Kidney capillary endothelial cell (primary cell): Measurements from ENCODE around the gene CCBE1.

ENCODE experiments used
- DNase-seq: peaks from one replicate; pipeline ENCODE4 v3.0.0-alpha.2; 2018; ENCODE audit warnings: low spot score

CCBE1 gene

GRCh38 chr18:59569390-59569791, 127.8 kb downstream of the CCBE1 start:
- no peak for DNase-seq

DNA sequence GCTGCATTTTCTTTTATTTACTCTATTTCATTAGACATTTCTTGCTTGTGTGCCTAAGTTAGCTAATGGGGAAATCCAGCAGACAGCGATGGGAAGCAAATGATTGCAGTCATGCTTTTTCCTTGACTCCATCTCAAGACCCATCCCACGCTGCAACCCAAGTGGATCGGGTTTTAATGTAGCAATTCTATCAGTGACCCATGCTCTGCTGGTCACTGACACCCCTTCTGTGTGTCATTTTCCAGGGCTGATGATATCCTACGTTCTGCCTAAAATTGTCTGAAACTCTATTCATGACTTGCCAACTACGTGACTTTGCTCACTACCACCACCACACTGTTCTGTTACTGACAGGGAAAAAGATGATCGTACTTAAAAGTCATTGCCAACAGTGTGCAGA, 129.8 kb downstream of the CCBE1 start:
- DNase-seq: no peak

- DNase-seq: no peak
These were observed 130.7 kb downstream of the CCBE1 start for GRCh38 chr18:59566533-59566971.

DNA sequence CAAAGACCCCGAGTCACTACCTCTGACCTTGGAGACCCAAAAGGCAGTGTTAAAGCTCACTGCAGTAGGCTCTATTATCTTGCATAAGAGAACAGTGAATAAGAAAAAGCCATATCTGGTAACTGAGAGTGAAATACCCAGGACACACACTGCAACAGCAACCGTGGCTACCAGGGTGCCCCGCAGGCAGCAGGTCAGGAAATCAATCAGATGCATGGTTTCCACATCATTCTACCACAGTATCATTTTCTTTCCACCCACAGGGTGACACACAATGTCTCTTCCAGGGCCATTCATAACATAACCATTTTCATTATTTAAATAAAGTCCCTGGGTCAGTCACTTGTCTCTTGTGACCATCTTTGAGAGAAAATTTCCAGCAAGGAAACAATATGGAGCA, 131.3 kb downstream of the CCBE1 start:
- DNase-seq: no peak

DNA sequence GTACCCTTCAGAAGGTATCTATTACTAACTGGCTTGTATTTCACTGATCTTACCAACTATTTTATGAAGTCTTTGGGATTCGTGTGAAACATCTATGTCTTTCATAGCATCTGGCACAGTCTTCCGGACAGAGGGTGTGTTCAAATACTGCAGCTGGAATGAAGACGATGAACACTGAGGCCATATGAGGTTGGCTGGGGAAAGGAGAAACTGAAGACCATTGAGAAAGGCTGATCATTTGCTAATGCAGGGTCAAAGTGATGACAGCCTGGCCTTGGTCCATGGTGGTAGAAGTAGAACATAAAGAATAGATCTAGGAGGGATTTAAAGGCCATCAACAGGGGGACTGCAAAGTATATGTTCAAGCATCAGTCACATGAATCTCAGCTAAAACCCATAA, 132.7 kb downstream of the CCBE1 start:
- DNase-seq: no peak

DNA sequence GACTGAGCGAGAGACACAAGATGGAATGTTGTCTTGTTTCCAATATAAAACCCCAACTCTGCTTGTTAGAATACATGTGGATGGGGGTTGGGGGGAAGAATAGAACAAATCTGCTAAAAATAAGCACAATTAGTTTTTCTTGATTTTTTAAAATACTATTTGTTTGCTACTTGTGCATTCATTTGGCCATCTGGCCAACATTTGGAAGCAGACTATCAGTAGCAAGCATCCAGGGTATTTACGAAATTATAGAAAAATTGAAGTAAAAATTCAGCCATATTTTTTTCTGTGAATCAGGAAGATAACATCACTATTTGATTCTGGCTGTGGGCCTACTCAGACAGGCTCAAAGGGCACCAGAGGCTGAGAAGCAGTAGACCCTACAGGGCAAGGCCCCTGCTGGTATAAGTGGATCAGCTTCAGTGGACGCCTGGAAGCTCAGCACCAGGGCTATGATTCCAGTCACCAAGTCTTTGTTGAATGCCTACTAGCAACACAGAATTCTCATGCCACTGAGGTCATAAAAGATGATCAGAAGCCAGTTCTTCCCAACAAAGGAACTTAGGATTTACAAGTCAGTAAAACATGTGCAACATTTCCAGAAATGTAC, 133.9 kb downstream of the CCBE1 start:
- DNase-seq: no peak

GRCh38 chr18:59562751-59563150, 134.5 kb downstream of the CCBE1 start:
- no peak for DNase-seq

- no peak for DNase-seq
These were observed 135.6 kb downstream of the CCBE1 start for GRCh38 chr18:59561612-59562011.

DNA sequence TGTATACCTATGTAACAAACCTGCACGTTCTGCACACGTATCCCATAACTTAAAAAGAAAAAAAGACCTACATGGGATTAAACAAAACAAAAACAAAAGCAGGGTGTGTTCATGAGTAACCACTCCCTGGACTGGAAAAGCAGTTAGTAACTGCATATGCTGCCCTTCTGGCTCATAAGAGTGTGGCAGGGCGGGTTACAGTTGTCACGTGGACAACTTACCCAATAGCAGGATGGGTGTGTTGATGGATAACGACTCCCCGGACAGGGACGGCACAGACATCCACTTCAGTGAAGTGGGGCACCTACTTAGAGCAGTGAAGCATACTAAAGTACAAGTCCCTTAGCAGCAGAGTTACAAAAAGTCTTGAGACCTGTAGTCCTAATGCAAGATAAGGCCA, 136.7 kb downstream of the CCBE1 start:
- no peak for DNase-seq

DNA sequence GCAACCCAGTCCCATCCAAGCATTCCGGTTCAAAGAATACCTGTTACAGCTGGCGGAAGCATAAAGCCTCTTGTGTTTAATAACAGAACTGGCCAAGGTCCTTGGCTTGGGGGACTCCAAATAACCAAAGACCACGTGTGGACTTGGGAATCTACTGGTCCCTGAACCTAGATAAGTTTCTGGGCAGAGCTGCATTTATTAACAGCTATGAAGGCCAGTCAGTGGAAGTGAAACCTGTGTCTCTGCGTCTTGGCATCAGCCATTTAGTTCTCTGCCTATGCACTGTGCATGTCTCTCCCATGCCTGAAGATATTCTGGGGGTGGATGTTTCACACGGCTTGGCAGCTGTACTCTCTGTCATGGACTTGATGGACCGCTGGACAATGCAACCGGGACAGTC, 137.7 kb downstream of the CCBE1 start:
- DNase-seq: no peak

GRCh38 chr18:59555995-59556659, 141.1 kb downstream of the CCBE1 start:
- no peak for DNase-seq

- no peak for DNase-seq
These were observed 142.4 kb downstream of the CCBE1 start for GRCh38 chr18:59554796-59555335.

- no peak for DNase-seq
These were observed 143.9 kb downstream of the CCBE1 start for GRCh38 chr18:59553273-59553870.

- no peak for DNase-seq
These were observed 145.2 kb downstream of the CCBE1 start for GRCh38 chr18:59551902-59552635.

GRCh38 chr18:59550174-59550516, 147.1 kb downstream of the CCBE1 start:
- DNase-seq: no peak

DNA sequence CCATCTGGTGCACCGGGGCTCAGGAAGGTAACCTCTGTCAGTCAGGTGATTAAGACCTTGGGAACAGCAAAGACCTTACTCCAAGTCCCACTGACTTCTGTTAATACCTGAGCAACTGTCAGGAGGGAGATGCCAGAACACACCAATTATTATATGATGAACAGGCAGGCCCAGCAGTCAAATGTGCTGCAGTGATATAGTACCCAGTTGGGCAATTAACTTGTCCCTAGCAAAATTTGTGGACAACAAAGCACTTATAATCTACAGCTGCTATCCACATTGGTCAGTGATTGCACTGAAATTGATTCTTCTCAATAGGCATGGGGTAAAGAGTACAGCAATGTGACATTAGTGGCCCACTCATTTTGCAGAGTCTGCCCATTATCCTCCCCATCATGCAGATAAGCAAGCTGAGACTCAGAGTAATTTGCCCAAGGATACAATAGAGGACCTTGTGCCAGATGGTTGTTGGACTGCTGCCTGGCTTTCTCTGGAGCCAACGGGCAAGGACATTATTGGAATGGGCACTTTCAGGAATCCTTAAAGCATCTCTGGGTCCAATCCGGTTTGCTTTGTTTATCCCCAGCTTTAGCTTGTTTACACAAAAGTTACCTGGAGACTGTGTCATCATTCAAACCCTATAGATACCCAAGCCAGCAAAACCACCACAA, 147.6 kb downstream of the CCBE1 start:
- no peak for DNase-seq

GRCh38 chr18:59547581-59548182, 149.5 kb downstream of the CCBE1 start:
- DNase-seq: no peak

- no peak for DNase-seq
These were observed 151.0 kb downstream of the CCBE1 start for GRCh38 chr18:59546188-59546587.

DNA sequence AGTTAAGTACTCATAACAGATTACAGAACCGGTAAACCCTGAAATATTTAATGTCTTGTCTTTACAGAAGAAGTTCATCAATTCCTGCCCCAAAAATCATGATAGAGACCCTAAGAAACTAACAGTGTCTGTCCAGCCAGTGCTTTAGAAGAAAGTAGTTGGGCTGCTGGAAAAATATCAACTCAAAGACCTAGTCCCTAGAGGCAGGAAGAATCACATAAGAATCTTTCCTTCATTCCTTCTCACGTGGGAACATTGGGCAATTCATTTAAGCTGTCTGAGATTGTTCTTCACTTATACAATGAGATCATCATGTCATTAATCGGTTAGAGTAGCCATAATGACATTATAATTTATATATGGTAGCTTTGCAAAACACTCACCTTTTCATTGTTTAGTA, 156.4 kb downstream of the CCBE1 start:
- no peak for DNase-seq

DNA sequence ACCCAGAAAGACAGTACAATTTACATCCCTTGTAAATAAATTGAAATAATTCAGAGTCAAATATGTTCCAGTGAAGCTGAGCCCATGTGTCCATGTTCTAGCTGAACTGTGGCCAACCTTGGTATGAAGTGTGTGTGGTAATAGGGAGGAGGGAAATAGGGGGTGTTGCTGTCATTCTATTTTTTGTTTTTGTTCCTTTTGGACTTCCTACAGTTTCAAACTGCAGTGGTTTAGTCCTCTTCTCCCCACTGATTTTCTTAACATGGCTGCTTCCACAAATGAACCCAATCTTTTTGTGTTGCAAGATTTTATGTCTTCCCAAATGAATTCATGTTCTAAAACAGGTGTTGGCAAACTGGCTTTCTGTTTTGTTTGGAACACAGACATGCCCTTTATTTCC, 156.9 kb downstream of the CCBE1 start:
- DNase-seq: no peak

GRCh38 chr18:59539108-59539507, 158.1 kb downstream of the CCBE1 start:
- DNase-seq: no peak

GRCh38 chr18:59537579-59537978, 159.6 kb downstream of the CCBE1 start:
- no peak for DNase-seq
